NCI-H748 (cell line): Measurements from ENCODE around the gene SDK2.

ENCODE experiments used
- DNase-seq: peaks from one replicate; lab custom pipeline; 2025; ENCODE audit not compliant: unreplicated experiment; lab: John Stamatoyannopoulos, UW

Gene SDK2

GRCh38 chr17:73652886-73653480 is 8.7 kb upstream of the SDK2 start:
- no peak for DNase-seq

GRCh38 chr17:73650617-73651200 is 6.5 kb upstream of the SDK2 start:
- no peak for DNase-seq

GRCh38 chr17:73650140-73650539 is 5.9 kb upstream of the SDK2 start:
- DNase-seq, result peak; percentile 47

GRCh38 chr17:73648974-73649373 is 4.7 kb upstream of the SDK2 start:
- no peak for DNase-seq

- DNase-seq, result no peak
Measured at GRCh38 chr17:73648543-73648820, 4.2 kb upstream of the SDK2 start.

- DNase-seq, result no peak
Measured at GRCh38 chr17:73647772-73648542, 3.7 kb upstream of the SDK2 start.

GRCh38 chr17:73647301-73647695 is 3.1 kb upstream of the SDK2 start:
- DNase-seq, result peak; percentile 28

- peak; percentile 14 for DNase-seq
Measured at GRCh38 chr17:73646409-73647300, 2.4 kb upstream of the SDK2 start.

GRCh38 chr17:73645050-73645871 is 1.0 kb upstream of the SDK2 start:
- peak; percentile 84 for DNase-seq

GRCh38 chr17:73643852-73644144 is 447 bp downstream of the SDK2 start:
- peak; percentile 63 for DNase-seq

- peak; percentile 67 for DNase-seq
Measured at GRCh38 chr17:73643001-73643851, 1.0 kb downstream of the SDK2 start.

- no peak for DNase-seq
Measured at GRCh38 chr17:73642659-73643000, 1.6 kb downstream of the SDK2 start.

- DNase-seq, result peak; percentile 80
Measured at GRCh38 chr17:73641826-73642600, 2.2 kb downstream of the SDK2 start.

- peak; percentile 49 for DNase-seq
Measured at GRCh38 chr17:73640691-73641090, 3.6 kb downstream of the SDK2 start.

- peak; percentile 93 for DNase-seq
Measured at GRCh38 chr17:73639932-73640331, 4.3 kb downstream of the SDK2 start.

- peak; percentile 50 for DNase-seq
Measured at GRCh38 chr17:73639322-73639721, 4.9 kb downstream of the SDK2 start.

GRCh38 chr17:73638556-73638955 is 5.7 kb downstream of the SDK2 start:
- no peak for DNase-seq

GRCh38 chr17:73637866-73638265 is 6.4 kb downstream of the SDK2 start:
- DNase-seq, result no peak

- peak; percentile 17 for DNase-seq
Measured at GRCh38 chr17:73635101-73635817, 9.0 kb downstream of the SDK2 start.
